Breast epithelium (tissue), 4 donors: ENCODE results near the gene LIPK. TPM values are rescaled to one million over a fixed set of nuclear protein-coding genes. Genes with fewer than 3 reads are reported as not detected.

Experiments
- DNase-seq, 2 donors: peaks; one replicate each; pipeline ENCODE4 v3.0.0-alpha.2; 2019; ENCODE audit warnings: low spot score in 2 of 2
- H3K27ac ChIP-seq, 2 donors: fragments of 200-600 bp; sonication (generic) in 1 of 2; one replicate each; pipeline ENCODE4 v1.5.1; 2016 to 2019; ENCODE audit warnings: mild to moderate bottlenecking in 1 of 2
- H3K27me3 ChIP-seq, 2 donors: fragments of 200-600 bp; sonication (generic) in 1 of 2; one replicate each; pipeline versions ENCODE4 v1.5.1 to v1.6.0; 2017 to 2019; ENCODE audit warnings: control low read depth in 1 of 2, mild to moderate bottlenecking in 1 of 2
- H3K36me3 ChIP-seq: fragments of 200-600 bp; one replicate; pipeline ENCODE4 v1.5.1; 2019
- H3K4me1 ChIP-seq, 2 donors: fragments of 200-600 bp; sonication (generic); one replicate each; pipeline ENCODE4 v1.5.1; 2016 to 2019; ENCODE audit warnings: control low read depth in 1 of 2
- H3K4me3 ChIP-seq, 3 donors: fragments of 200-600 bp; sonication (generic); 1 replicate in 2 of 3; 2 replicates in 1 of 3; pipeline ENCODE4 v1.5.1; 2016 to 2019; ENCODE audit warnings: mild to moderate bottlenecking in 3 of 3, moderate library complexity in 2 of 3
- H3K9me3 ChIP-seq, 2 donors: fragments of 200-600 bp; sonication (generic) in 1 of 2; one replicate each; pipeline ENCODE4 v1.5.1; 2016 to 2019; ENCODE audit warnings: control low read depth in 1 of 2
- POLR2A ChIP-seq: fragments of 450-650 bp; IDR thresholded peaks from one replicate; pipeline ENCODE4 v1.6.1; 2016; ENCODE audit warnings: antibody characterized with exemption, mild to moderate bottlenecking, moderate library complexity
- POLR2AphosphoS5 ChIP-seq, 3 donors: sonication (generic); formaldehyde crosslinking; IDR thresholded peaks; one replicate each; pipeline ENCODE4 v1.6.1; 2017; ENCODE audit warnings: antibody characterized with exemption in 3 of 3
- intact Hi-C: fragments of 100-400 bp; cut with DNase I; formaldehyde crosslinking; loops from one replicate; pipeline ENCODE4 v1.15.1; 2023; ENCODE audit warnings: low total_unique reads
- total RNA-seq, 3 donors: library from RNA; depleted of rRNA; stranded (reverse); fragments of >200 nt; gene quantifications; one replicate each; pipeline ENCODE4 v1.1.0, GENCODE V29; 2016
- TF ChIP-seq, protein P1 (sequence below), 3 donors: fragments of 450-650 bp; IDR thresholded peaks; one replicate each; pipeline ENCODE4 v1.5.1; 2016 to 2017; ENCODE audit warnings: antibody characterized with exemption in 3 of 3, mild to moderate bottlenecking in 3 of 3, moderate library complexity in 3 of 3

The LIPK gene, protein sequence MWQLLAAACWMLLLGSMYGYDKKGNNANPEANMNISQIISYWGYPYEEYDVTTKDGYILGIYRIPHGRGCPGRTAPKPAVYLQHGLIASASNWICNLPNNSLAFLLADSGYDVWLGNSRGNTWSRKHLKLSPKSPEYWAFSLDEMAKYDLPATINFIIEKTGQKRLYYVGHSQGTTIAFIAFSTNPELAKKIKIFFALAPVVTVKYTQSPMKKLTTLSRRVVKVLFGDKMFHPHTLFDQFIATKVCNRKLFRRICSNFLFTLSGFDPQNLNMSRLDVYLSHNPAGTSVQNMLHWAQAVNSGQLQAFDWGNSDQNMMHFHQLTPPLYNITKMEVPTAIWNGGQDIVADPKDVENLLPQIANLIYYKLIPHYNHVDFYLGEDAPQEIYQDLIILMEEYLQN
- 1 to 10 TPM in 1 of 3 donors, under 1 TPM in 1, not detected in 1; 0.66 to 3.2 TPM for total RNA-seq

- Histone ChIP-seq H3K36me3 (no peaks in the 10 kb centered on the region), H3K4me3 (no peak within 1 kb of the TSS), H3K4me1 (no peaks in the 10 kb centered on the region), H3K9me3 (no peaks in the 10 kb centered on the region), H3K27ac (peak within 1 kb of the TSS in 1 of 2 donors; percentile 31), H3K27me3 (no peaks in the 10 kb centered on the region)
- TF ChIP-seq, protein P1, sequence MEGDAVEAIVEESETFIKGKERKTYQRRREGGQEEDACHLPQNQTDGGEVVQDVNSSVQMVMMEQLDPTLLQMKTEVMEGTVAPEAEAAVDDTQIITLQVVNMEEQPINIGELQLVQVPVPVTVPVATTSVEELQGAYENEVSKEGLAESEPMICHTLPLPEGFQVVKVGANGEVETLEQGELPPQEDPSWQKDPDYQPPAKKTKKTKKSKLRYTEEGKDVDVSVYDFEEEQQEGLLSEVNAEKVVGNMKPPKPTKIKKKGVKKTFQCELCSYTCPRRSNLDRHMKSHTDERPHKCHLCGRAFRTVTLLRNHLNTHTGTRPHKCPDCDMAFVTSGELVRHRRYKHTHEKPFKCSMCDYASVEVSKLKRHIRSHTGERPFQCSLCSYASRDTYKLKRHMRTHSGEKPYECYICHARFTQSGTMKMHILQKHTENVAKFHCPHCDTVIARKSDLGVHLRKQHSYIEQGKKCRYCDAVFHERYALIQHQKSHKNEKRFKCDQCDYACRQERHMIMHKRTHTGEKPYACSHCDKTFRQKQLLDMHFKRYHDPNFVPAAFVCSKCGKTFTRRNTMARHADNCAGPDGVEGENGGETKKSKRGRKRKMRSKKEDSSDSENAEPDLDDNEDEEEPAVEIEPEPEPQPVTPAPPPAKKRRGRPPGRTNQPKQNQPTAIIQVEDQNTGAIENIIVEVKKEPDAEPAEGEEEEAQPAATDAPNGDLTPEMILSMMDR (IDR thresholded peaks at IDR 0.05) = no peak
- TF ChIP-seq POLR2A = no peak
- no peak for TF ChIP-seq POLR2AphosphoS5 (IDR thresholded peaks at IDR 0.05)
- DNase-seq = no peak
- intact Hi-C loops = no loop called here
These were observed at the start of gene LIPK for GRCh38 chr10:88705958-88706357. TSS of gene LIPK (plus strand) at chr10:88706249. CDS start at chr10:88724544, 18,295 bp downstream.

GRCh38 chr10:88657901-88658300 lies 48.1 kb upstream of the LIPK start:
- no peak overlapping the region for H3K27ac ChIP-seq
- no peak overlapping the region for H3K4me3 ChIP-seq
- DNase-seq = no peak
- H3K4me1 ChIP-seq = no peaks in the 10 kb centered on the region
- H3K27me3 ChIP-seq = no peaks in the 10 kb centered on the region
- H3K36me3 ChIP-seq = no peaks in the 10 kb centered on the region
- TF ChIP-seq POLR2AphosphoS5 (IDR thresholded peaks at IDR 0.05) (no peak), POLR2A (no peak)
- TF ChIP-seq, protein P1 (IDR thresholded peaks at IDR 0.05) = no peak
- no peaks in the 10 kb centered on the region for H3K9me3 ChIP-seq
- intact Hi-C loops = no loop called here

DNA sequence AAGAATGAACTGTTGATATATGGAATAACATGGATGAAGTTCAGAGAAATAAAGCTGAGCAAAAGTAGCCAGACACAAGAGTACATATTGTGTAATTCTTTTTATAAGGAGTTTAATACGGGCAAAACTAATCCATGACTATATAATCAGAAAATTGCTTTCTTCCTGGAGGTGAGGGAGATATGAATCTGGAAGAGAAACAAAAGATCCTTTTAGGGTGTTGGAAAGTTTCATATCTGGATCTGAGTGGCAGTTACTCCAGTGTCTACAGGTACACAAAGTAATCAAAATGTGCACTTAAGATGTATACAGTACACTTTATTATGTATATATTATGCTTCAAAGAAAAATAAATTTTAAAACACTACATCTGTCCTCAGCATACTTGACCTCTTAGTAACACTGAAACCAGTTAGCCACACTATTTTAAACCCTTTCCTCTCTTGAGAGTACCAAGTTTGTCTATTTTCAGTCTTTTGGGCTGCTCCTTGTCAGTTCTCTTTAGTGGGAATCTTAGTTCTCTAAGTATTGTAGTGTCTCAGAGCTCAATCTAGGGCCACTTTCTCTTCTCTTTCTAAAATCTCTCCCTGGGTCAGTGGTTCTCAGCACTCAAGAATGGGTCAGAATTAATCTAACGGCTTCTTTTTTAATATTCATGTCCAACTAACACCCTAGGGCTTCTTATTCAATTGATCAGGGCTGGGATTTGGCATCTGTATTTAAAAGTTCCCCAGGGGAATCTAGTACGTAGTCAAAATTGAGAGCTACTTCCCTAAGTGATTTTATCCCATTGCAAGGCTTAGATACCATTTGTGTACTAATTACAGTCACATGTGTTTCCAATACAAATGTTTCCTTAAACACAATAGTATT lies 46.1 kb upstream of the LIPK start:
- no peaks in the 10 kb centered on the region for H3K36me3 ChIP-seq
- H3K27me3 ChIP-seq = no peaks in the 10 kb centered on the region
- no peaks in the 10 kb centered on the region for H3K4me1 ChIP-seq
- no peak overlapping the region for H3K27ac ChIP-seq
- intact Hi-C loops = no loop called here
- no peaks in the 10 kb centered on the region for H3K9me3 ChIP-seq
- no peak for DNase-seq
- H3K4me3 ChIP-seq = no peak overlapping the region
- TF ChIP-seq, protein P1 (IDR thresholded peaks at IDR 0.05) = no peak
- TF ChIP-seq POLR2A (no peak), POLR2AphosphoS5 (IDR thresholded peaks at IDR 0.05) (no peak)

DNA sequence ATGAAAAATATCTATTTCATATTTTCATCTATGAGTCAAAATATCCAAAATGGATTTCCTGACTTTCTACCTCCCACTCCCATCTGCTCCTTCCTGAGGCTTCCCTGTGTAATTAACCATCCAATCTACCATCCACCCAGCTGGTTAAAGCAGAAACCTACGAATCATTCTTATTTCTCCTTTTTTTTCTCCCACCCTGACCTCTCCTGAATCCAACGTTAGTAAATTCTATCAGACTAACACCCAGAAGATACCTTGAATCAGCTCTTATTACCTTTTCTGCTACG lies 45.5 kb upstream of the LIPK start:
- intact Hi-C loops = no loop called here
- H3K27ac ChIP-seq = no peak overlapping the region
- no peaks in the 10 kb centered on the region for H3K4me1 ChIP-seq
- H3K9me3 ChIP-seq = no peaks in the 10 kb centered on the region
- DNase-seq = no peak
- TF ChIP-seq, protein P1 (IDR thresholded peaks at IDR 0.05) = no peak
- no peak for TF ChIP-seq POLR2AphosphoS5 (IDR thresholded peaks at IDR 0.05)
- no peak for TF ChIP-seq POLR2A
- H3K4me3 ChIP-seq = no peak overlapping the region
- no peaks in the 10 kb centered on the region for H3K27me3 ChIP-seq
- H3K36me3 ChIP-seq = no peaks in the 10 kb centered on the region

DNA sequence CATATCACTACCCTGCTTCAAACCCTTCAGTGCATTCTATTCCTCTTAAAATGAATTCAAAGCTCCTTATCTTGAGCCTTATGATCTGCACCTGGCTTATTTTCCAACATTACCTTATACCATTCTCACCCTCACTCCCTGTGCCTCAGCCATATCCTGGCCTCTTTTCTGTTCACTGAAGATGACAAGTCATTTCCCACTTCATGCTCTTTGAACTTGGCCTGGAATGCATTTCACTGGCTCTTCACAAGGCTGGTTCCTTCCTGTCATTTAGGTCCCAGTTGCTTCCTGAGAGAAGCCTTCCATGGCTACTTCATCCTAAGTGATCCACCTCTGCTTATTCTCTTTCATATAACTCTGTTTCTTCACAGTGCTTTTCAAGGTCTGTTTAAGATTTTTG lies 45.0 kb upstream of the LIPK start:
- no peak overlapping the region for H3K4me3 ChIP-seq
- H3K27ac ChIP-seq = no peak overlapping the region
- no peaks in the 10 kb centered on the region for H3K4me1 ChIP-seq
- TF ChIP-seq, protein P1 (IDR thresholded peaks at IDR 0.05) = no peak
- TF ChIP-seq POLR2A (no peak), POLR2AphosphoS5 (IDR thresholded peaks at IDR 0.05) (no peak)
- no peaks in the 10 kb centered on the region for H3K36me3 ChIP-seq
- H3K27me3 ChIP-seq = no peaks in the 10 kb centered on the region
- no peak for DNase-seq
- intact Hi-C loops = no loop called here
- no peaks in the 10 kb centered on the region for H3K9me3 ChIP-seq
